Activated CD8-positive, alpha-beta memory T cell treated with anti-CD3 and anti-CD28 coated beads, Interleukin-2, amount 50 U/mL, for 1 hour (primary cell): ENCODE data around the gene SCAF4.
"Not testable (repeated sequence)": the region's sequence is repeated elsewhere in the genome, so short reads cannot be mapped to it uniquely, and the experiment has no call there.

Source experiments
- DNase-seq: peaks from one replicate; pipeline ENCODE4 v3.0.0-alpha.2; 2020; ENCODE audit errors: extremely low read depth

SCAF4 gene

DNA sequence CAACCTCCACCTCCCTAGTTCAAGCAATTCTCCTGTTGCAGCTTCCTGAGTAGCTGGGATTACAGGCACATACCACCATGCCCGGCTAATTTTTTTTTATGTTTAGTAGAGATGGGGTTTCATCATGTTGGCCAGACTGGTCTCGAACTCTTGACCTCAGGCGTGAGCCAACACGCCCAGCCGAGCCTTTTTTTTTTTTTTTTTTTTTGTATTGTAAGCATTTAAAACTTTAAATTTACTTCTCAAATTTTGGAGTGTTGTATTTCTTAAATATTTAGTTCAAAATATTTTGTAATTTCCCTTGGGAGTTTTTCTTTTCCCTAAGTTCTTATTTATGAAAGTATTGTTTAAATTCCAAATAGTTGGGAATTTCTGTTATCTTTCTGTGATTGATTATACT is 9.2 kb upstream of the SCAF4 start:
- DNase-seq, result no peak

DNA sequence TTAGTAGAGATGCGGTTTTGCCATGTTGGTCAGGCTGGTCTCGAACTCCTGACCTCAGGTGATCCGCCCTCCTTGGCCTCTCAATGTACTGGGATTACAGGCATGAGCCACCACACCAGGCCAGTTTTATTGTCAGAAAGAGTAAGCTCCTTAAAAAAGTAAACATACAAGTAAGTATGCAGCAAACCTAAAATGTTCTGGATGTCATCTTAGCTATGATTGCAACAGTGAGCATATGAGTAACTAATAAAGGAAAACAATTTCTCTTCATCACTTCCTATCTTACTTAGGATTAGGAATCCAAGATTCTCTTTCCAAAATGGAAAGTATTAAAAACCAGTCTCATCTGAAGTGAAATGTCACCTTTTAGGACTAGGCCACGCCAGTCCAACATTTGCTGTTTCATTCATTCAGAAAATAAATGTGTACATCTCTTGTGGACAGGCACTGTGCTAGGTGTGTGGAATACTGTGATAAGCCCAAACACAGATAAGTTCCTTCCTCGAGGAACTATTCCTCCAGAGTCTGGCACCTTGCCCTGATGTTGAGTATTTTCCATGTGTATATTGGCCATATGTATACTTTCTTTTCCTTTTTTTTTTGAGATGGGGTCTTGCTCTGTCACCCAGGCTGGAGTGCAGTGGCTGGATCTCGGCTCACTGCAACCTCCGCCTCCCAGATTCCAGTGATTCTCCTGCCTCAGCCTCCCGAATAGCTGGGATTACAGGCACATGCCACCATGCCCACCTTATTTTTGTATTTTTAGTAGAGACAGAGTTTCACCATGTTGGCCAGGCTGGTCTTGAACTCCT is 5.9 kb upstream of the SCAF4 start:
- not testable (repeated sequence) for DNase-seq

DNA sequence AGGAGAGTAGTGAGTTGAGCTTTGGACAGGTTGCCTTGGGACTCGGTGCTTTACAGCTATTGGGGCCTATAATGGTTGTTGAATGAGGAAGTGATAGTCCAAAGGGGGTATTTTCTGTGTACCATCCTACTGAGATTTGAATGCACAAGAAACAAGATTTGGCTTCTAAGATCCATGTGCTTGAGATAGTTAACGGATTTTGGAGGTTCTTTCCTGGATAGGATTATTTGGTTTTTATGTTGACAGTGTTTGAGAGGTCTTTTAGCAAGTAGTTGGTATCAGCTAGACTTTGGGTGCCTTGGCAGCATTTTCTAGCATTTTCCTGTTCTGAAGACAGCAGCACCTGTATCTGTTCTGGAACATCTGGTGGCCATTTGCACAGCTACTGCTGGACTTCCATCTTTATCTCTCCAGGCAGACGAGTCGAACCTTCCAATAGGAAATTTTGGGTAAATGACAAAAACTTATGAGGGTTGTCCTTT is 3.6 kb upstream of the SCAF4 start:
- DNase-seq, result no peak

DNA sequence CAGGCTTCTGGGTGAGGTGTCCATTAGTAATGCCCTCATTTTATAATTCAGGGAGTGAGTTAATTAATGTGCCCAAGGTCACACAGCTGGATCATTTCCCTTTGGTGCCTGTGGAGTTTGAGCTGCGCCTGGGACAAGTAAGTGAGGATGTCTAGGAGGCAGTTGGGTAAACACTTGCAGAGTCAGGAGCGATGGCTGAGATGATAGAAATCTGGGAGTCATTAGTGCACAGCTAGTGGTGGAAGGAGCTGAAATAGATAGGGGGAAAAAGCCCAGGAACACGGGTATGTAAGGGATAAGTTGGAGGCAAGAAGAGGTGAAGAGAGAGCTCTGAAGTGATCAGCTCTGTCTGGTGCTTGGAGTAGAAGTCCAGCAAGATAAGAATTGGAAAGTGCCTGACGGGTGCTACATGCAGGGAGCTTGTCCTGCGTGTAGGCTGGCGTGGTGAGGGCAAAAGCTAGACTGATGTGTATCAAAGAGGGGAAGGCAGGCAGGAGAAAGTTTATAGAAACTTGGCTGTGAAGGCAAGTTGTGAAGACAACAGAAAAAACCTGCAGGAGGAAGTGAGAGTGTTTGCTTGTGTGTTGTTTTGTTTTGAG is 1.7 kb upstream of the SCAF4 start:
- no peak for DNase-seq

DNA sequence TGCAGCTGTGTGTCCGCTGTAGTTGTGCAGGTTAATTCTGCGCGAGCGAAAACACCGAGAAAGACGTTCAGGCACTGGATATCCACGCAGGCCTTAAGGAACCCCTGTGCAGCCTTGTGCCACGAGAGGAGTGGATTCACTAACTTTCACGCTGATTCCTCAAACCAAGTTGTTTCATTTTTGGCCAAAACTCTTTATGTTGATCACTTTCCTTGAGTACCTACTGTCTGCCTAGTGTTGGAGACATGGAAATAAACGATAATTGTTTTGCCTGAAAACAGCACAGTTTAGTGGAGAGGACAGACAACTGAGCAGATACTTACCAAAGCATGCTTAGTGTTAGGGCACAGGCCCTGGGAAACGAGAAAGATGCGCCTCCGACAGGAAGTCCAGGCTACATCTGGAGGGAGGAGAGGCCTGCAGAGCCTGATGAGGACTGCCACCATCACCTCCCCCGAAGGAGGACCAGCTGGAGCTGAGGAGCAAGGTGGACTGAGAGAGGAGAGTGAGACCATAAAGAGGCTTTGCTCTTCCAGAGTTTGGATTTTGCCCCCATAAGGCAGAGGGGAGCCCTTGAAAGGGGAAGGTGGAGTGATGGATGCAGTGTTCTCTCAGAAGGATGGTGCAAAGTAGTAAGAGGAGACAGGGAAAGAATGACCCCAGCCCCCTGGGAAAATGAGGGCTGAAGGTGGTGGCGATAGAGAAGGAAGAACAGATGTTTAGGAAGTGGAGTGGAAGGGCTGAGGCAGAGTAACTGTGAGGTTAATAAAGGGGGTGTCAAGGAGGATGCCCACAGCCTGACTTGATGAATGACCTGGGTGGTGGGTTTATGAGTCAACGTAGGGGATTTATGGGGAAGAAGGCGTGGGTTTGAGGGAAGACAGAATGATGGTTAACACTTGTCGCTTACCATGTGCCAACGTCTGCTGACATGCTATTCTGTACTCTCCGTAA is 956 bp upstream of the SCAF4 start:
- DNase-seq, result no peak

DNA sequence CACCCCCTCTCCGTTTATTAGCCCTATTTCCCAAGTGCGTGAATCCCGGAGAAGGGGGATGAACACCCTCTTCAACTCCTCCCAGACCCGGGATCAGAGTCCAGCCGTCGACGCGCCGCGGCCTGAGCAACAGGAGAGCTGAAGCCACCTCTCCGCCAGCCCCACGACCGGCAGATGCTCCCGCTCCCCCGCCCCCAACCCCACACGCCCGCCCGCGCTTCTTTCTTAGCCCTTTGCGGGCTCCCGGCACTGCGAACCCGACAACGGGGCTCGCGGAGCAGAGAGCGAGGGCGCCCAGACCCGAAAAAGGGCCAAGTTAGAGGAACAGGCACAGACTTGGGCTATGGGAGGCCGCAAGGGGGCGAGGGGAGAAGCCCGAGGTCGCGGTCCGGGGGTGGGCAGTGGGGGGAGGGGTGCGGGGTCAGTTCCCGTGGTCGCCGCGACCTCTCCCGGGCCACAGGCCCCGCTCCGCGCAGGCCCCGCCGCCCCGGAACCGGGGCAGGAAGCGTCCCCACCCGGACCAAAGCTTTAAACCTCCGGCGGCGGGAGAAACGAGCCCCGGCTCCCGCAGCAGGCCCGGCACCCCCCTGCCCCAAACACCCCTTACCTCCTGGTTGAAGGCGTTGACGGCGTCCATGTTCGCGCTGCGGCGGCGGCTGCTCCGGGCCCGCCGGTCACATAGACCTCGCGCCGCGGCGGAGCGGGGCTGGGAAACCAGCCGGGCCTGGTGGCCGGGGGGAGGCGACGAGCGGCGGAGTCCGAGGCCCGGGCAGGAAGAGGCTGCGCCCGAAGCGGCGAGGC is 662 bp downstream of the SCAF4 start:
- DNase-seq, result no peak

DNA sequence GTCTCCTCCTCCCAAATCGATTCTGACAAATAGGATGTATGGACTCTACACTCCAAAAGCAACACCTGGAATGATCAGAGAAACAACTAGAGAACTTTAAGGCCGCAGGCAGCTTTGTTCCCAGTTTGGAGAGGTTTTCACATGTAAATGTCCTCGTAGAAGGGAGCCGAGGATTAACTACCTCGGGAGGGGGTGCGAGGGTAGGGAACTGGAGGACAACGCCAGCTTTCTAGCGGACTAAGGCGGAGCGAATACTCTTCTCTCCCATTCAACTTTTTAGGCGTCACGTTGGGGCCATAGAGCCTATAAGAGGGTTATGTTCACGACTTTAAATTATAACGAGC is 1.2 kb downstream of the SCAF4 start:
- no peak for DNase-seq

DNA sequence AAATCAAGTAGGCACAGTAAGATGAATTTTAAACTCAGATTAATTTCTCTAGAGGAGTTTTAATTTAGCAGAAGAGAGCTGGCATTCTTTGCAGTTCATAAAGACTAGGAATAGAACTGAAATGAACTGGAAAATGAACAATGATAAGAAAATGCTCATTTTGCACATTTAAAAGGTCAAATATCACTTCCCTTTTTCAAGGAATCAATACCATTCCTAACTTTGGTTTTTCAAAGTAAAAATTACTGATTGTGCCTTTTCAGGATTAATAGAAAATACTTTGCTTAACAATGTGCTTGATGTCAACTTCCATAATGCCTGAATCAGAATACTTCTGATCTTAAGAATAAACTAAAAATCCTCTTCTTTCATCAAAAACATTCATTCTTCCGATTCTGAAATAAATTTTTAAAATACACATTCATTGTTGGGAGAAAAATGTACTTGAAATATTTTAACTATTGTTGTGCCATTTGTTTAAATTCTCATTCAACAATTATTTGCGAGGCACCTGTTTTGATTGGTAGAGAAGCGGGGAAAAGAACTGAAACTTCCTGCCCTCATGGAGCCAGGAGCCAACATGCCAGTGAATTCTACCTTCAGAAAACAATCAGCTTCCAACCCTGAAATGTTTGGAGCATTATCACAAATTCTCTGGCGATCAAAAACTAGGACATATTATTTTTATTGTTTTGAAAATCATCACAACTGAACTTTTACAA is 2.1 kb downstream of the SCAF4 start:
- no peak for DNase-seq

DNA sequence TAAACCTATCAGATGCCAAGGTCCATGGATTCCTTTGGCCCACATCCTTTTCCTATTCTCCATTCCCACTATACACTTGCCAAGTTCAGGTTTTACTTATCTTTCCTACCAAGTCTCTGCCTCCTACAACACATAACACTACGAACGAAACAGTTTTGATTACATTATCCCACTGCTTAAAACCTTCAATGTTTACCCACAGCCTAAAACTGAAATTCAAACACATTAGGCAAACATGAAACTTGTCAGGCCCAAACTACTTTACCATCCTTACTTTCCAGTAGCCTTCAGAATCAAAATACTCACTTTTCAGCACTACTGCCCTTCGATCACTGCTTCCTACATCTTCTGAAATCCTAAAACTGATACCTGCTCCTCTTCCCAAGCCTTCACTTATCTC is 3.0 kb downstream of the SCAF4 start:
- no peak for DNase-seq

DNA sequence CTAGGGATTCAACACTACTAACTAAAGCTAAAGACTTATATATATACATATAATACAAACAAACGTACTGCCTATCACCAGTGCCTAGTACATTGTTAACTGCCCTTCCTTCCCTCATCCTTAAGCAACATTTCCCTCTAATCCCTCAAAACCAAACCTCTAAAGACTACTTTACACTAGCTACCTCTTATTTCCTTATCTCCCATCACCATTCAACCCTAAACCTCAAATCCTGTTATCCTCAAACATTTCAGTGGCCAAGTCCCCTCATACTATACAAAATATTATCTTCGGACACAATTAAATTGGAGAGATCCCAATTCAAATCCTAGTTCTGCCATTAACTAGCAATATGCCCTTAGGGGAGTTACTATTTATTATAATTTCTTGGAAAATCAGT is 3.7 kb downstream of the SCAF4 start:
- no peak for DNase-seq

DNA sequence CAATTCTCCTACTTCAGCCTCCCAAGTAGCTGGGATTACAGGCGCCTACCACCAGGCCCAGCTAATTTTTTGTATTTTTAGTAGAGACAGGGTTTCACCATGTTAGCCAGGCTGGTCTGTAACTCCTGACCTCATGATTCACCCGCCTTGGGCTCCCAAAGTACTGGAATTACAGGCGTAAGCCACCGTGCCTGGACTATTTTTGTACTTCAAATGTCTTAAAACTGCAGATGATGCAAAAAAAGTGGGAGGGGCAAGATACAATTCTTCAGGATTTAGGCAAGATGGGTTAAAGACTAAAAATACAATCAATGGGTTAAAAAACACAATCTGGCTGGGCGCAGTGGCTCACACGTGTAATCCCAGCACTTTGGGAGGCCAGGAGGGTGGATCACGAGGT is 4.7 kb downstream of the SCAF4 start:
- no peak for DNase-seq

DNA sequence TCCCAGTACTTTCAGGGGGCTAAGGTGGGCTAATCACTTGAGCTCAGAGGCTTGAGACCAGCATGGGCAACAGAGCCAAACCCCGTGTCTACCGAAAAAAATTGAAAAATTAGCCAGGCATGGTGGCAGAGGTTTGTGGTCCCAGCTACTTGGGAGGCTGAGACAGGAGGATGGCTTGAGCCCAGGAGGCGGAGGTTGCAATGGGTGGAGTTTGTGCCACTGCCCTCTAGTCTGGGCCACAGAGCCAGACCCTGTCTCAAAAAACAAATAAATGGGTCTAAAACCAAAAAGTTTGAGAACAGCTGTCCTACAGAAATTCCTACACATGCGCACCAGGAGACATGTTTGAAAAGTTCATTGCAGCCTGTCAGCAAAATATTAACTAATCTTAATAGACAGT is 5.5 kb downstream of the SCAF4 start:
- no peak for DNase-seq

DNA sequence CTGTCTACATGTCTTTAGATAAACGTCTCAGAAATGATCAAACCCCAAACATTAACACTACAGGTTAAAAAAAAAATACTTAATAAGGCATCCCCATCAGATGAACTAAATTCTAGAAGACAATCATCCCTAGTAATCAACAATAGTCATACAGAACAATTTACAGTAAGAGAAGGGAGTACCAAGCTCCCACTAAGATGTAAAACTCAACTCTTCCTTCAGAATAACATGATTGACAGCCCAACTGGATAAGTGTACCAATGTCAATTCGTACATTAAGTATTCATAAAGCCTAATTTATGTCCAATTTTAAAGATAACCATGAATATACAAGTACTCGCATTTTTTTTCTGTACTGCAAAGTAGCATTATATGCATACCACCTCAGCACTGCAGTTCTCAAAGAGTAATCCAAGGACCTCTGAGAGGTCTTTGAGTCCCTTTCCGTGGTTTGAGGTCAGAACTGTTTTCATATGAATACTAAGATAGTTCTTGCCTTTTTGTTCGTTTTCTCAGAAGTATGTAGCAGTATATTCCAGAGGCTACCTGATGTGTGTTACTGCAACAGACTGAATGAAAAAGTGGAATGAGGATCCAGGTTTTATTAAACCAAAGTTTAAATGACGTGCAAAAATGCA is 6.6 kb downstream of the SCAF4 start:
- no peak for DNase-seq

DNA sequence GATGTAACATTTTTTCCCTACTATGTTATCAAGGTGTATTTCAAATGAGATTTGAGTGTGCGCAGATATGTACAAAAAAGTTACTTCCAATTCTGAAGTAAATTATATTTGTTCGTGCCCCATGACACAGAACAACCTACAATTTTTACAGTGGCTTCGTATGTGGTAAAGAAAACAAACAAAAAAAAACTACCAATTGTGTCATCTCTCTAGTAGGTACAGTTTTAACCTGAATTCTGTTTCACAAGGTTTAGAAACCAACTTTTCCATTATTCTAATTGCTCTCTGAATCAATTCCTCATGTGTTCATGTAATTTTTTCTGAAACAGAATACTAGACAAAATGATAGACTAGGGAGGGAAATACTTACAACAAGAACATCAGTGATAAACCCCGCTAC is 7.4 kb downstream of the SCAF4 start:
- no peak for DNase-seq

DNA sequence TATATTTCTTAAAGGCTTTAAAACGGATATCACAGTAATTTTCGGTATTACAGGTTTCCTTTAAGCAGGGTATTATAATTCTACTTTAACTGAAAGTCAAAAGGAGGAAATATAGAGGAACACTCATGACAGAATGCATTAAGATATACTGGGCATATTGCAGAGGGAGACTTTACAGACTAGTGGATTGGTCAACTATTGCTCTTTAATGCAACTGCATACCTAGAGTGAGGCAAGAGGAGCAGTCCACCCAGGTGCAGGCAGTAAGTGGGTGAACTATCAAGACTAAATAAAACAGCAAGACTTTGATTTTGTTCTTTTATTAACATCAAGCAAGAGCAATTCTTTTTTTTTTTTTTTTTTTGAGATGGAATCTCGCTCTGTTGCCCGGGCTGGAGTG is 10.5 kb downstream of the SCAF4 start:
- DNase-seq, result no peak

DNA sequence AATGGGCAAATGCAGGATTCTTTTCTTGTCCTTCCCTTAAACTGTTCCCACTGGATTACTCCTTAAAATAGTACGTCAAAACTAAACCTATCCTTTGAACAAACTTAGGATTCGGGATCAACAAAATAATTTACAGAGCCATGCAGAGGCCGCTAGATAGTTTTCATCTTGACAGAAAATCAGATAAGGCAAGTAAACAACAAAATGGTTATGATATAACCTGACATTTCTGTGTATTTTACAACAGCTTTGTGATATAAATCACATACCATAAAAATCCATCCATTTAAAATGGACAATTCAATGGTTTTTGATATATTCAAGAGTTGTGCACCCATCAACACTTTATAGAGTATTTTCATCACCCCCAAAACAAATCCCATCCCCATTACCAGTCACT is 11.2 kb downstream of the SCAF4 start:
- DNase-seq, result no peak

DNA sequence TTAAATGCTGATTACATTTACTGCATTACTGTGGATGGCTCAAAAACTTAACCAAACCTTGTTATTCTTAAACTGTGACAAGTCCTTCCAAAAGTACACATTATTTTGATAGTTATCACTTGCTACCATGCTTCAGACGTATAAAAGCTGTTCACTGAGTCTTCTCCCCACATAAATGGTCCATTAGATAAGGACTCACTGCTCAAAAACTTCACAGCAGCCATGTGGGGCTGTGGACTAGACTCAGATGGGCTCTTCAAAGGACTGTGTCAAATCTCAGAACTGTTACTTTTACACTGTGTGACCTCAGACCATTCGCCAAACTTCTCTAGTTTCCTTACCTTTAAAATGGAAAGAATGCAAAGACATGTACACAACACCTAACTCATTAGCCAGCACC is 11.6 kb downstream of the SCAF4 start:
- DNase-seq, result no peak

DNA sequence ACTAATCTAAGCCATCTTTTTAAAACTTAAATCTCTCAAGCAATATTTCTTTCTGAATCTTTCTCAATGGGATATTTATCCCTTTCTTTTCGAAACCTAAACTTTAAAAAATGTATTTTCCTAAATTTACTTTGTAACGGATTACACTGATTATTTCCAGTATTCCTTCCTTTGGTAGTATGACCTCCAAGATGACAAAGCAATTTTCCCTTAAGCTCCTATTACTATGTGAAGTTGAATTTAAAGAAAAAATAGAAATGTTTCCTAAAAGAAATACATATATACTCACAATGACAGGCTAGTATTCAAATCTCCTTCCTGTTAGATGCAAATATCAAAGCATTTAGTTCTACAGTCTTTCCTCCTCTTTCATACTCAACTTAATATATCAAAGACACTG is 15.8 kb downstream of the SCAF4 start:
- DNase-seq, result no peak

DNA sequence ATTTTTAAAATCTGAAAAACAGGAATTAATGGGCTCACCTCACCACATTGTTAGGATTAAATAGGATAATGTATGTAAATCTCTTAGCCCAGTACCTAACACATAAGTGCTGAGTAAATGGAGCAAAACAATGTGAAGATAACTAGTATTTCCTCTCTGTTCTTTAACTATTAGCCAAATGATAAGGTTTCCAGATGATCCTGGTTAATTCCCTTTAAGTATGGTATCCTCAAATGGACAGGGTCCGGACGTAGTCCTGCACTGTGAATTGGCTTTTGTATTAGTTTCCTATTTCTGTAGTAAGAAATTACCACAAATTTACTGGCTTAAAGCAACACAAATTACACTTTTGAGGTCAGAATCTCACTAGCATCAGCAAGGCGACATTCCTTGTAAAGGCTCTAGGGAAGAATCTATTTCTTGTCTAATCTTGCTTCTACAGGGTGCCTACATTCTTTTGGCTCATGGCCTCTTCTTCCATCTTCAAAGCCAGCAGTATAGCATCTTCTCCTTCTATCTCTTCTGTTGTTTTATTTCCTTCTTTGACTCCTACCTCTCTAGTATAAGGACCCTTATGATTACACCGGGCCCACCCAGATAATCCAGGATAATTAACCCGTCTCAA is 17.1 kb downstream of the SCAF4 start:
- DNase-seq, result no peak
